Brain pericyte (primary cell): ENCODE results near the gene PFKFB1.

ENCODE experiments used
- DNase-seq: peaks from one replicate; pipeline ENCODE4 v3.0.0-alpha.2; 2012; ENCODE audit warnings: low read depth, low spot score

Gene PFKFB1

DNA sequence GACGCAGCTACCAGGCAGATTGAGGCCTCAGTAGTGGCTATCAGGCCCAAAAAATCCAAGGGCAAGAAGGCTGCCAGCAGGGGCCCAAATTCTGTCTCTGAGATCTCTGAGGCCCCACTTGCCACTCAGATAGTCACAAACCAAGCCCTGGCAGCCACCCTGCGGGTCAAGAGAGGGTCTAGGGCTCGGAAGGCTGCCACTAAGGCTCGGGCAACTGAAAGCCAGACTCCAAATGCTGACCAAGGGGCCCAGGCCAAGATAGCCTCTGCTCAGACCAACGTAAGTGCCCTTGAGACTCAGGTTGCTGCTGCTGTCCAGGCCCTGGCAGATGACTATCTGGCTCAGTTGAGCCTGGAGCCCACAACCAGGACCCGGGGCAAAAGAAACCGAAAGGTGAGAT, 70.6 kb downstream of the PFKFB1 start:
- no peak for DNase-seq

- DNase-seq, result no peak
These were observed 71.4 kb downstream of the PFKFB1 start for GRCh38 chrX:54922547-54922946.

GRCh38 chrX:54921427-54922021, 72.5 kb downstream of the PFKFB1 start:
- peak; percentile 27 for DNase-seq

GRCh38 chrX:54920610-54921426, 73.2 kb downstream of the PFKFB1 start, which contains the start of gene TRO:
TSS of gene TRO (plus strand) at chrX:54920824. CDS start at chrX:54922247, 1,423 bp downstream.
- DNase-seq, result no peak

GRCh38 chrX:54909941-54910340, 84.0 kb downstream of the PFKFB1 start:
- DNase-seq, result no peak

DNA sequence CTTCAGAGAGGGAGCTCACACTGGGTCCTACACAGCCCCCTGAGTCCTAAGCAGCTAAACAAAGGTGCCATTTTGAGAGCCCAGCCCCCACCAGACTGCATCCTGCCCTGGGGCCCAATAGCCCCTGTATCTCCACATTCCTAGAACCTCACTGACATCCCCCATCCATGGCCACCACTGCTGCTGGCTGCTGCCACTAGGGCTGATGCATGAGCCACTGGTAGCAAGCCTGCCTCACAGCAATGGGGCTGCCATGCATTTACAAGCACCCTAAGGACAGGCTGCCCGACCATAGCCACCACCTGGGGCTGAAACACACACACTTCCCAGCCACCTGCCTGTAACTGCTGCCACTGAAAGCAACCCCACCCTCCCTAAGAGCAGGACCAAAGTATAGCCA, 99.8 kb downstream of the PFKFB1 start:
- no peak for DNase-seq

- DNase-seq, result no peak
These were observed 102.4 kb downstream of the PFKFB1 start for GRCh38 chrX:54891573-54891972.

DNA sequence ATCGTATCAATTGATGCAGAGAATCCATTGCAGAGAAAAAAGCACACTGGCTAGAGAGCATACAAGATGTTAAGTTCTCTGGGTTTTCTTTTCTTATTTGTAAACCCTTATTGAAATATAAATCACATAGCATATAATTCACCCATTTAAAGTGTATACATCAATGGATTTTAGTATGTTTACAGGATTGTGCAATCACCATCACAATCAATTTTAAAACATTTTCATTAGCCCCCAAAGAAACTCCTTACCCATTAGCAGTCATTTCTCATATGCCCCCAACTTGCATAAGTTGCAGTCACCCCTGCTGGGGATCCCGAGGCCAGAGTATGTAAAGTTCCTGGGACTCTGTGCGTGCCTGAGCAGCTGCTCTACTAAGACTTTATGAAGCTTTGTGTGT, 108.2 kb downstream of the PFKFB1 start:
- no peak for DNase-seq
